ENCODE results near the gene HIRA.

HIRA gene

GRCh38 chr22:19406281-19406811, 25.2 kb downstream of the HIRA start:
- no peak for DNase-seq

GRCh38 chr22:19405652-19406051, 25.9 kb downstream of the HIRA start:
- no peak for DNase-seq

GRCh38 chr22:19405133-19405532, 26.4 kb downstream of the HIRA start:
- no peak for DNase-seq

GRCh38 chr22:19404676-19405075, 26.9 kb downstream of the HIRA start:
- DNase-seq: no peak

- no peak for DNase-seq
These were observed 28.8 kb downstream of the HIRA start for GRCh38 chr22:19402642-19403191.

- DNase-seq: no peak
These were observed 30.1 kb downstream of the HIRA start for GRCh38 chr22:19401483-19401882.

- DNase-seq: no peak
These were observed 30.7 kb downstream of the HIRA start for GRCh38 chr22:19400881-19401280.

GRCh38 chr22:19398652-19399051, 32.9 kb downstream of the HIRA start:
- DNase-seq: no peak

GRCh38 chr22:19398206-19398605, 33.3 kb downstream of the HIRA start:
- no peak for DNase-seq

- DNase-seq: no peak
These were observed 33.8 kb downstream of the HIRA start for GRCh38 chr22:19397734-19398104.

GRCh38 chr22:19396934-19397733, 34.4 kb downstream of the HIRA start:
- no peak for DNase-seq

- DNase-seq: no peak
These were observed 35.0 kb downstream of the HIRA start for GRCh38 chr22:19396561-19396933.

- DNase-seq: no peak
These were observed 36.3 kb downstream of the HIRA start for GRCh38 chr22:19395276-19395675.

GRCh38 chr22:19394274-19395050, 37.1 kb downstream of the HIRA start:
- no peak for DNase-seq

- DNase-seq: no peak
These were observed 37.8 kb downstream of the HIRA start for GRCh38 chr22:19393704-19394103.

GRCh38 chr22:19387575-19387974, 44.0 kb downstream of the HIRA start:
- no peak for DNase-seq

- no peak for DNase-seq
These were observed 44.5 kb downstream of the HIRA start for GRCh38 chr22:19387038-19387437.

- no peak for DNase-seq
These were observed 45.3 kb downstream of the HIRA start for GRCh38 chr22:19386248-19386647.

GRCh38 chr22:19385221-19385906, 46.2 kb downstream of the HIRA start:
- no peak for DNase-seq

- DNase-seq: no peak
These were observed 48.2 kb downstream of the HIRA start for GRCh38 chr22:19383292-19383691.

- DNase-seq: no peak
These were observed 49.3 kb downstream of the HIRA start for GRCh38 chr22:19382240-19382639.

- DNase-seq: no peak
These were observed 53.2 kb downstream of the HIRA start for GRCh38 chr22:19378344-19378674.

- no peak for DNase-seq
These were observed 53.8 kb downstream of the HIRA start for GRCh38 chr22:19377565-19378343.

Measured in CD4-positive, alpha-beta T cell treated with Interleukin-10 for 1 hour (primary cell).